Left lung (tissue), 10 donors: Measurements from ENCODE around the gene AKR1A1. TPM values are rescaled to one million over a fixed set of nuclear protein-coding genes. Genes with fewer than 3 reads are reported as not detected.

Experiments
- ATAC-seq: fragments of 200-7000 bp; cut with Tn5 transposase; one replicate; pipeline ENCODE4 v1.9.1; 2020; ENCODE audit warnings: moderate library complexity
- DNase-seq, 4 donors: peaks; one replicate each; pipeline ENCODE4 v3.0.0-alpha.2; 2013 to 2020
- H3K27ac ChIP-seq, 2 donors: fragments of 200-600 bp; sonication (generic) in 1 of 2; one replicate each; pipeline versions ENCODE4 v1.5.0 to v1.8.0; 2020 to 2021
- H3K27me3 ChIP-seq, 2 donors: fragments of 200-600 bp; sonication (generic) in 1 of 2; one replicate each; pipeline versions ENCODE4 v1.5.0 to v1.8.0; 2020 to 2021
- H3K36me3 ChIP-seq, 2 donors: fragments of 200-600 bp; sonication (generic) in 1 of 2; one replicate each; pipeline versions ENCODE4 v1.5.0 to v1.8.0; 2020 to 2021
- H3K4me1 ChIP-seq, 2 donors: fragments of 200-600 bp; one replicate each; pipeline ENCODE4 v1.8.0; 2021
- H3K4me3 ChIP-seq, 2 donors: fragments of 200-600 bp; sonication (generic) in 1 of 2; one replicate each; pipeline versions ENCODE4 v1.5.0 to v1.8.0; 2020 to 2021; ENCODE audit warnings: mild to moderate bottlenecking in 1 of 2
- H3K9me3 ChIP-seq, 2 donors: fragments of 200-600 bp; sonication (generic) in 1 of 2; one replicate each; pipeline versions ENCODE4 v1.5.0 to v1.8.0; 2020 to 2021
- intact Hi-C, 2 donors: fragments of 100-400 bp; cut with DNase I; formaldehyde crosslinking; loops; one replicate each; pipeline versions ENCODE4 v1.11.2 to v1.14.2; 2022
- polyA plus RNA-seq, 6 donors: library from polyadenylated mRNA; unstranded; fragments of 120-200 nt; gene quantifications; one replicate each; pipeline ENCODE4 v1.2.1, GENCODE V29; 2013; ENCODE audit not compliant: insufficient read length in 6 of 6
- total RNA-seq, 2 donors: library from RNA; stranded (reverse); fragmentation: NEBNext Ultra II Directional; extraction: Animal tissue kit (Norgen Biotek cat#: 25700); gene quantifications; one replicate each; pipeline ENCODE4 v1.2.1, GENCODE V29; 2021
- TF ChIP-seq, protein P1 (sequence below), 2 donors: fragments of 200-600 bp; sonication (generic) in 1 of 2; IDR thresholded peaks; one replicate each; pipeline versions ENCODE4 v1.5.0 to v1.8.0; 2021; ENCODE audit warnings: antibody characterized with exemption in 2 of 2
- donor health status: DM: no; HTN: yes; CAD: no.
- donor health status: DM: no; HTN: no; CAD: no.

AKR1A1 gene
- total and polyA plus RNA-seq, 8 donors: 134 to 258 (median 151) TPM

DNA sequence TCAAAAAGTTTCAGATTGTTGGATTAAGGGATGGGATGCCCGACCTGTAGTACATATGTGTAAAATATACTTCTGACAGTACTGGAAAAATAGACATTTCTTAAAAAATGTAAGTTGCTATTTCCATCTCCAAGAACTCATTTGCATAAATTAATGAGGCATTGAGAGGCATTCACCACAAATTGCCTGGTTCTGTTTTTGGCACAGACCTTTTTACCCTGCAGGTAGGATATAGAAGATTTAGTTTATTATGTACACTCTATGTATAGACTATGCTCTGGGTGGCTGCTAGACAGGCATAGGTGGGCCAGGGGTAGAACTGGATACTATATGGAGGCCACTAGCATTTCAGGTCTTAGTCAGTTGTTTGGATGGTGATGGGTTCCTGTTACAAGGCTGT, 65.3 kb downstream of the AKR1A1 start:
- Histone ChIP-seq H3K27me3 (no peaks in the 10 kb centered on the region), H3K4me3 (no peak overlapping the region), H3K27ac (no peak overlapping the region), H3K4me1 (no peaks in the 10 kb centered on the region), H3K9me3 (no peaks in the 10 kb centered on the region), H3K36me3 (peaks cover 0 to 90% of the 10 kb centered on the region in 2 donors)
- ATAC-seq: no peak
- DNase-seq: no peak
- intact Hi-C loops: no loop called here
- TF ChIP-seq, protein P1, sequence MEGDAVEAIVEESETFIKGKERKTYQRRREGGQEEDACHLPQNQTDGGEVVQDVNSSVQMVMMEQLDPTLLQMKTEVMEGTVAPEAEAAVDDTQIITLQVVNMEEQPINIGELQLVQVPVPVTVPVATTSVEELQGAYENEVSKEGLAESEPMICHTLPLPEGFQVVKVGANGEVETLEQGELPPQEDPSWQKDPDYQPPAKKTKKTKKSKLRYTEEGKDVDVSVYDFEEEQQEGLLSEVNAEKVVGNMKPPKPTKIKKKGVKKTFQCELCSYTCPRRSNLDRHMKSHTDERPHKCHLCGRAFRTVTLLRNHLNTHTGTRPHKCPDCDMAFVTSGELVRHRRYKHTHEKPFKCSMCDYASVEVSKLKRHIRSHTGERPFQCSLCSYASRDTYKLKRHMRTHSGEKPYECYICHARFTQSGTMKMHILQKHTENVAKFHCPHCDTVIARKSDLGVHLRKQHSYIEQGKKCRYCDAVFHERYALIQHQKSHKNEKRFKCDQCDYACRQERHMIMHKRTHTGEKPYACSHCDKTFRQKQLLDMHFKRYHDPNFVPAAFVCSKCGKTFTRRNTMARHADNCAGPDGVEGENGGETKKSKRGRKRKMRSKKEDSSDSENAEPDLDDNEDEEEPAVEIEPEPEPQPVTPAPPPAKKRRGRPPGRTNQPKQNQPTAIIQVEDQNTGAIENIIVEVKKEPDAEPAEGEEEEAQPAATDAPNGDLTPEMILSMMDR (IDR thresholded peaks at IDR 0.05): no peak

DNA sequence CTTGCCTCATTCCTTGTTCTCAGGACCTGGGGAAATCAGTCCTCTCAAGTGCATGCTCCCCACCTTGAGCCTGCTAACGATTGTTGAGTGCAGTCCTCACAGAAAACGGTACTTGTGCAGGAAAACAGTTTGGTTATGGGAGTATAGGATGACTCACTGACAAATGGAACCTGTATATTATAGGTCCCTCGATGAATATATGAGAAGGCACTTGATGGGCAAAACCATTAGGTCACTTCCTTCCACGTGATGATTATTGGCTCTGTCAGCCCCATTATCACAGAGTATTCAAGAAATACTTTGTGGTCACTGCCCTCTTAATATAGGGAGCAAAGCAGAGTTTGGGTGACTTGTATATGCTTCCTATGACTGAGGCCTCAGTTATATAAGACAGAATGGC, 67.0 kb downstream of the AKR1A1 start:
- TF ChIP-seq, protein P1 (IDR thresholded peaks at IDR 0.05): no peak
- H3K36me3 ChIP-seq: peaks cover 0 to 95% of the 10 kb centered on the region in 2 donors
- intact Hi-C loops: no loop called here
- ATAC-seq (no peak), DNase-seq (no peak)
- H3K4me3 ChIP-seq: no peak overlapping the region
- no peaks in the 10 kb centered on the region for H3K27me3 ChIP-seq
- no peaks in the 10 kb centered on the region for H3K9me3 ChIP-seq
- H3K27ac ChIP-seq: no peak overlapping the region
- H3K4me1 ChIP-seq: peaks cover 0 to 10% of the 10 kb centered on the region in 2 donors

DNA sequence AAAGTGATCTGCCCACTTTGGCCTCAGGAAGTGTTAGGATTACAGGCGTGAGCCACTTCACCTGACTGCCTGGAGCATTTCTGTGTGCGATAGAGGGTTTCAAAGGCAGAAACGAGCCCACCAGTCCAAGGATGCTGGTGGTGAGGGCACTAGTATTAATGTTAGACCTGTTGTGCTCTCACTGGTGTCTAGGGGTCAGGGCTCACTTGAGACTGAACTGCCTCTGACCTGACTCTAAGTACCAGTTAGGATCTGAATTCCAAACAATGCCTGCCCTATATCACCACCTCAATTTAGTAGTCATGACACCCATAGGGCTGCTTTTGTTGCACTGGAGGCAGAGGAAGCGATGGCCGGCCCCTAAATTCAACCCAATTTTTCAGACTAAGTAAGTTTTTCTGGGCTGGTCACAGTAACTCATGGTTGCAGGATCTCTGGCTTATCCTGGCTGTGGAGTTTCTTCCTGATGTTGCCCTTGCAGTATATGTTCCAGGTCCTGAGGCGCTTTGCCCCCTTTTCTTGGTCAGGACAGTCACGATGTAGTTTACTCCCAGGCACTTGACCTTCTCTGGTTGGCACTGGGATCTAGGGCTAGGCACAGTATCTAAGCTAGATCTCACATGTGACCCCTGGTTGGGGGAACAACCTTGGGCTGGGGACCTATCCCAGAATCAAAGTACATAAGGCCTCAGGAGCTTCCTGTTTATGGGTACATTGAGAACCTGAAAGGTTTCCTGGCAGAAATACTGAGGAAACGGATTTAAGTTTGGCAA, 68.7 kb downstream of the AKR1A1 start:
- Histone ChIP-seq H3K27me3 (no peaks in the 10 kb centered on the region), H3K36me3 (peaks cover 0 to 95% of the 10 kb centered on the region in 2 donors), H3K4me3 (no peak overlapping the region), H3K9me3 (no peaks in the 10 kb centered on the region), H3K27ac (peak overlapping the region in 1 of 2 donors; percentile 30), H3K4me1 (peaks cover 0 to 12% of the 10 kb centered on the region in 2 donors)
- TF ChIP-seq, protein P1 (IDR thresholded peaks at IDR 0.05): no peak
- intact Hi-C loops: no loop called here
- DNase-seq: no peak
- ATAC-seq: no peak

Other genes starting within 250 kb of the AKR1A1 start
- gene HPDL, start 223.9 kb upstream of the AKR1A1 start, total RNA-seq: 1 to 10 TPM in 1 of 2 donors, under 1 TPM in 1; 0.20 to 1.5 TPM
- gene HPDL, start 223.9 kb upstream of the AKR1A1 start, polyA plus RNA-seq: 1 to 10 TPM; 1.3 to 2.3 (median 1.6) TPM
- 1 to 10 TPM; 6.6 to 9.2 TPM for gene TOE1, start 210.7 kb upstream of the AKR1A1 start, total RNA-seq
- 10 to 100 TPM; 10.6 to 14.3 (median 12.9) TPM for gene TOE1, start 210.7 kb upstream of the AKR1A1 start, polyA plus RNA-seq
- gene MUTYH, start 210.4 kb upstream of the AKR1A1 start, total RNA-seq: 10 to 100 TPM; 15.4 to 20.2 TPM
- 10 to 100 TPM; 25.9 to 33.6 (median 28.5) TPM for gene MUTYH, start 210.4 kb upstream of the AKR1A1 start, polyA plus RNA-seq
- gene TESK2, start 59.7 kb upstream of the AKR1A1 start, total RNA-seq: 1 to 10 TPM; 4.3 to 5.9 TPM
- 10 to 100 TPM in 3 of 6 donors, 1 to 10 TPM in 3; 8.5 to 12.5 (median 10.2) TPM for gene TESK2, start 59.7 kb upstream of the AKR1A1 start, polyA plus RNA-seq
- 1 to 10 TPM in 1 of 2 donors, under 1 TPM in 1; 0.50 to 2.0 TPM for gene CCDC163, start 50.8 kb upstream of the AKR1A1 start, total RNA-seq
- 1 to 10 TPM; 1.7 to 6.4 (median 4.0) TPM for gene CCDC163, start 50.8 kb upstream of the AKR1A1 start, polyA plus RNA-seq
- gene MMACHC, start 50.5 kb upstream of the AKR1A1 start, total RNA-seq: 1 to 10 TPM; 5.8 to 5.9 TPM
- 10 to 100 TPM in 4 of 6 donors, 1 to 10 TPM in 2; 8.7 to 12.7 (median 11.5) TPM for gene MMACHC, start 50.5 kb upstream of the AKR1A1 start, polyA plus RNA-seq
- gene PRDX1, start 28.9 kb upstream of the AKR1A1 start, total RNA-seq: 100 to 1,000 TPM; 427 to 579 TPM
- 100 to 1,000 TPM; 190 to 270 (median 229) TPM for gene PRDX1, start 28.9 kb upstream of the AKR1A1 start, polyA plus RNA-seq
- 10 to 100 TPM; 57.6 to 71.6 TPM for gene NASP, start 33.2 kb downstream of the AKR1A1 start, total RNA-seq
- gene NASP, start 33.2 kb downstream of the AKR1A1 start, polyA plus RNA-seq: 100 to 1,000 TPM; 309 to 407 (median 355) TPM
- 10 to 100 TPM in 1 of 2 donors, under 1 TPM in 1; 0.70 to 16.2 TPM for gene CCDC17, start 73.2 kb downstream of the AKR1A1 start, total RNA-seq
- 1 to 10 TPM; 1.4 to 8.2 (median 6.1) TPM for gene CCDC17, start 73.2 kb downstream of the AKR1A1 start, polyA plus RNA-seq
- gene GPBP1L1, start 135.7 kb downstream of the AKR1A1 start, total RNA-seq: 100 to 1,000 TPM in 1 of 2 donors, 10 to 100 TPM in 1; 94.9 to 113 TPM
- gene GPBP1L1, start 135.7 kb downstream of the AKR1A1 start, polyA plus RNA-seq: 100 to 1,000 TPM; 104 to 132 (median 111) TPM
- 10 to 100 TPM; 17.6 to 19.9 TPM for gene TMEM69, start 137.4 kb downstream of the AKR1A1 start, total RNA-seq
- 10 to 100 TPM; 40.5 to 57.0 (median 45.4) TPM for gene TMEM69, start 137.4 kb downstream of the AKR1A1 start, polyA plus RNA-seq
- gene IPP, start 199.8 kb downstream of the AKR1A1 start, total RNA-seq: 10 to 100 TPM; 13.0 to 17.2 TPM
- gene IPP, start 199.8 kb downstream of the AKR1A1 start, polyA plus RNA-seq: 10 to 100 TPM; 21.1 to 23.4 (median 22.8) TPM